NOMO-1 treated with DMSO at 0.1 percent for 48 hours (cell line): Measurements from ENCODE around the gene TCF20.

Experiments used
- DNase-seq: peaks from one replicate; lab custom pipeline; 2025; ENCODE audit not compliant: unreplicated experiment; lab: John Stamatoyannopoulos, UW

Gene TCF20

DNA sequence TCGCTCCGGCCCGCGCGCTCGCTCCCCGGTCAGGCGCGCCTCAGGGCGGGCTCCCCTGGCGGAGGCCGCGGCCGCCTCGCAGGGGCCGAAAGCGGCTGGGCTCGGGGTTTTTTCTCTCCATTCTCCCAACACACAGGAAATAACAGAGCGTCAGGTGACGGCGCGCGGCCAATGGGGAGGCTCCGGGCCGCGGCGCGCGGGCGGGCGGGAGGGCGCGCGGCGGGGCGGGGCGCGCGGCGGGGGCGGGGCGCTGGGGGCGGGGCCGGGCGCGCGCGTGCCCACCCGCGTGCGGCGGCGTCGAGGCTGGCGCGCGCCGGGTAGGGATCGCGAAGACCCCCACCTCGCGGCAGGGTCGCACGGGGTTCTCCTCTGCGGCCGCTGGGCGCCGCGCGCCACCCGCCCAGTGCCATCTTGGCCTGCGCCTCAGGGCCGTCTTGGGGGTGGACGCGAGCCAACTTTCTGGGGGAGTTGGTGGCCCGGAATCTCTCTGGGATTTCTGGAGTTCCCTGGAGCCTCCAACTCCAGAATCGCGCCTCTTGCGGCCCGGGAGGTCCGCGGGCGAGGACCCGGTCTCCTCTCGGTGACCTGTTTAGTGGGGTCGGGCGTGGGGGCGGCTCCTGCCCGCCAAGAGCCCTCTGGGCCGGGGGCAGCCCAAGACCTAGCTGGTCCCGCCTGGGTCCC, at the start of gene TCF20:
Gene TCF20 (minus strand): TSS at position 144 of the 681 bp plus-strand sequence. CDS start 55,348 bp downstream, outside the sequence.
- peak; percentile 68 for DNase-seq

DNA sequence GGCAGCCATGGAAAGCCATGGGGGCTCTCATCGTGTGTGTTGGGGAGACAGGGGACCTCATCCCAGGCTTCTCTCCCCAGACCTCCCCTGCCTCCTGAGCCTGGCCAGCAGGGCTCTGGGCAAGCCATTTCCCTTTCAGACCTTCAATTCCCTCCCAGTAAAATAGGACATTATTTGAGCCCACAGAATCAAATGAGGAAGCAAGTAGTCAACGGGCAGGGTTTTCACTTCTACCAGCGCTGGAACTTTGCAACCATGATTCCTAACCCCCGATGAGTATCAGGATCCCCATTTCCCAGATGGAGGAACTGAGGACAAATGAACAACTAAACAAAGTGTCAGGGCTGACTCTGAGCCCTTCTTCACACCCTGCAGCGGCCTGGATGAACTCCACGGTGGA, 48.9 kb upstream of the TCF20 start:
- DNase-seq: peak; percentile 18

DNA sequence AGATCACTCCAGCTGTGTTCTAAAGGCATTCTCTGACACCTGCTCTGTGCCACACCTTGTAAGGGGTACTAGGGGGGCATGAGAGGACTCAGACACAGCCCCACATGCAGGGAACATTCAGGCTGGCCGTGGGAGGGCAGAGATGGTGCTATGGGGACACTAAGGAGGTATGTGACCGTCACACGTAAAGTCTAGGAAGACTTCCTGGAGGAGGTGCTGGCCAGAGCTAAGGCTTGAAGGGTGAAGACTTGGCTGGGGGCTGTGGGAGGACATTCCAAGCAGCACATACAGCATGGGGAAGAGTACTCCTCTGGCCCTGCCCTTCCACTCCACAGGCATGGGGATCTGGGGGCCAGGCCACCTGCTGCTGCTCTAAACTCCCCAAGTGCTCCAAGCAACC, 48.5 kb upstream of the TCF20 start:
- DNase-seq: no peak

DNA sequence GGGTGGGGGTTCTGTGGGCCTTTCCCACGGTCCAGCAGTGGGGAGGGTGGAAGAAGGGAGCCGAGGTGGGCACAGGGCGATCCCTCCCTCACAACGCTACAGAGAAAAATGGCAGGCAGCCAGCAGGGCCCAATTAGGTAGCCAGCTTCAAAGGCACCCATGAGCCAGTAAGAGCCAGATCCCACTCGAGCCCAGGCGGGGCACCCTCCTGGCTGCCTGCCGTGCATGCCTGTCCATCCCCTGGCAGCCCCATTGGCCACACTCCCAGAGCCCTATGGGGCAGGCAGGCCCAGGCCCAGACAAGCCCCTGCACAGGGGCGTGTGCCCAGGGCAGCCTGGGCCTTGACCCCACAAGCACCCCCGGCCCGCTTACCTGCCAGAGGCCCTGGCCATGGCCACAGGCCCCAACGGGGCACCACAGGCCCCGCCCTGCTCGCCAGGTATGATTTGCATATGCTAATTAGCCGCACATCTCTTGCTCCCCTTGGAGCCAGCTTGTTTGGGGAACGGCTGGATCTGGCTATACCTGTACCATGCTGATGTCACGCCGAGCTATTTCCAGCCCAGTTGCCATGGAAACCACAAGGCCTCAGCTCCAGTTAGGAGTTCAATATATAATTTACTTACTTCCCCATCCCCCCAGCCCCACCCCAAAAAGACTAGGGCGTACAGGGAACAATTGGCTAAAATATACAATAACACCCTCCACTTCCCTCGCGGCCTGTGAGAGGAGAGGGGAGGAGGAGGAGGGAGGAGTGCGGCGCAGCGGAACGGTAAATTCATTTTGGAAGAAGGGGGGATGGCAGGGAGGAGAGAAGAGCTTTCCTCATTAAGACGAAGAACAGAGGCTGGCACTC, 47.5 kb upstream of the TCF20 start:
- no peak for DNase-seq

DNA sequence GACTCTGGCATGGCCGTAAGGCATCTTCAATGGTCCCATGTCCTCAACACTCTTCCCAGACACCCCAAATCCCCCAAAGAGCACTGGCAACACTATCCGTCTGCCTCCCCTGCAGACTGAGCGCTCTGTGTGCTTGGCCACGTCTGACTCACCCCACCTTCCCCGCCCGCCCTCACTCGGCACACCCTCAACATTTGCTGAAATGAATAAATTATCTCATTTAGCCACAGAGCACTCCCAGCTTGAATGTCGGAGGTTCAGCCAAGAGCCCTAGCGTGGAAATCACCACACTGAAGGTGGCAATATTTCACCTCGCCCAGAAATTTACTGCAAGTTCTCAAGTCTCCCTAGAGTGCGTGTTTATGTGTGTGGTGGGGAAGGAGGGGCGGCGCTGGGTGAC, 46.6 kb upstream of the TCF20 start:
- DNase-seq: peak; percentile 11

DNA sequence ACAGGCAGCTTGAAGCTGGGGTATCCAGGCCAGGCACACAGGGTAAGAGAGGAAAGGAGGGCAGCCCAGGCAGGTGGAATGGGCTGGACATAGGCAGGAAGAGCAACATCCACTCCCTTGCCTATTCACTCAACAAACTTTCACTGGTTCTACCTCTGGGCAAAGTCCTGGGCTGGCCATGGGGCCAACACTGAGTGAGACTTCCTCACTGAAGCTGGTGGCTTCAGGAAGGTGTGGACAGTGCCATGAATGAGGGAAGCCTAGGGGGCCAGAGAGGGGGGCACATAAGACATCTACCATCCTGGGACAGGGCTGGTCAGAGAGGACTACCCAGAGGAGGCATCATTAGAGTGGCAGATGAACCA, 44.9 kb upstream of the TCF20 start:
- DNase-seq: no peak

DNA sequence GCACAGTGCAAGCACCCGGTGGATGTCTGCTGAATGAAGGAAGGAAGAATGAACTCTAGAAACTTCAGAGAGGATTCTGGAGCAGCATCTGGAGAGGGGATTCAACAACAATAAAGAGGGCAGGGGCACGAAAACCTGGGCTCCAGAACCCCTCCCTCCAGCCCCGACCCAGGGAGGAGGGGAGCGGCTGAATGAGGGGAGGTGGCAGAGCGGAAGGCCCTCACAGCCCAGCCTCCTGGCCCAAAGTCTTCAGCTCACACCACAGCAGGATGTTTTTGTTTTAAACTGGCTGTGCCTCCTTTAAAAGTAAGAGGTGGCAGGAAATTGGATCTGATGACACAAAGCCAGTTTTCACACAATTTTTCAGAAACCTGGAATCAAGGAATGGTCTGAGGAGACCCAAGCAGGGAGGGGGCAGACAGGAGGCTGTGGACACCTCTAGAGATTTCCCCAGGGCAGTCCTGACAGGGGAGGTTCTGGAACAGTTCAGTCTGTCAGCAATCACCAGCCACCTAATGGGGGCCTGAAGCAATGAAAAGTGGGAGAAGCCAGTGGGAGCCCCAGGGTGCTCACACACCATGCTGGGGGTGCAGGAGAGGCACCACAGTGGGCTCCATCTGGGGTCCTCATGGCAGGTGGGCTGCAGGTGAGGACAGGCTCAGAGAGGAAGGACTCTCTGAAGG, 44.4 kb upstream of the TCF20 start:
- DNase-seq: no peak

DNA sequence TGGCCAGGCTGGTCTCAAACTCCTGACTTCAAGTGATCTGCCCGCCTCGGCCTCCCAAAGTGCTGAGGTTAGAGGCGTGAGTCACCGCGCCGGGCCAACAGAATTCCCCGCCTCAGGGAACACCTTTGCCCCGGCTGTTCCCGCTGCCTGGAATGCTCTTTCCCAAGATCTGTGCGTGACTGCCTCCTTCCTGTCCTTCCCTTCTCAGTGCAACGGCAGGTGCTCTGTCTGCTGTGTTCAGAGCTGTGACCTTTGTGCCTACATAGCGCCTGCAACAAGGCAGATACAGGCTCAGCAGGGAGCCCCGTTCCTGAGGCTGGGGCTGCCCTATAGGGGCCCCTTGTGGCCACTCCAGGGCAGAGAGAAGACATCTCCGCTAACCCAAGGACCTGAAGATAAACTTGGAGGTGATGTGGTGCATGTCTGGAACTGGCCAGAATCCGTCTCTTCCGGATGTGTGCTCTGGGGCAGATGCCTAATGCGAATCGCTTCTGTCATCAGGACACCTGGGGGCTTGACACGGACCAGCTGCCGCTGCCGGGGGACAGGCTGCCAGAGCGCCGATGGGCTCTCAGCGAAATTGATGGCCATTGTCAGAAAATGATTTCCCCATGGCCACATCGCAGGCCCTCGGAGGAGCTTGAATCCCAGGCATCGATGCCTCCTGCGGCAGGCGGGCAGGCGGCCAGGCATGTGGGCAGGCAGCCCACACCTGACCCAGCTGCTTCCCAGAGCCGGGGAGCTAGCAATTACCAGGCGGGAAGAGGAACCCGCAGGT, 43.5 kb upstream of the TCF20 start:
- peak; percentile 56 for DNase-seq

DNA sequence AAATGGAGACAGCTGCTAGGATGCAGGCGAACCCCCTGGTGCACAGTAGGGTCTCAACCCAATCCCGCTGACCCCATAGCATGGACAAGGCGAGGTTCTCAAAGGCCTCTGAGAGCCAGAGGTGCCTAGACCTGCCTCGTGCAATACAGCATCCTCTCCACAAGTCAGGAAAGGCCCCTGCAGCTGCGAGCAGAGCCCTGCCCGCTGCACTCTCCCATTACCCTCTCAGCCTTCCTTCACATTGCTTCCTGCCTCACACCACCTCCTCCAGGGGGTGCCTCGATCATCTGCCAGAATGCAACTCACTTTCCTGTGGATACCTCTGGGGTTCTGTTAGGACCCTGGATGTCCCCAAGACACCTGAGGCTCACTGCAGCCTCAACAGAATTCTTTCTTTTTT, 42.8 kb upstream of the TCF20 start:
- no peak for DNase-seq

DNA sequence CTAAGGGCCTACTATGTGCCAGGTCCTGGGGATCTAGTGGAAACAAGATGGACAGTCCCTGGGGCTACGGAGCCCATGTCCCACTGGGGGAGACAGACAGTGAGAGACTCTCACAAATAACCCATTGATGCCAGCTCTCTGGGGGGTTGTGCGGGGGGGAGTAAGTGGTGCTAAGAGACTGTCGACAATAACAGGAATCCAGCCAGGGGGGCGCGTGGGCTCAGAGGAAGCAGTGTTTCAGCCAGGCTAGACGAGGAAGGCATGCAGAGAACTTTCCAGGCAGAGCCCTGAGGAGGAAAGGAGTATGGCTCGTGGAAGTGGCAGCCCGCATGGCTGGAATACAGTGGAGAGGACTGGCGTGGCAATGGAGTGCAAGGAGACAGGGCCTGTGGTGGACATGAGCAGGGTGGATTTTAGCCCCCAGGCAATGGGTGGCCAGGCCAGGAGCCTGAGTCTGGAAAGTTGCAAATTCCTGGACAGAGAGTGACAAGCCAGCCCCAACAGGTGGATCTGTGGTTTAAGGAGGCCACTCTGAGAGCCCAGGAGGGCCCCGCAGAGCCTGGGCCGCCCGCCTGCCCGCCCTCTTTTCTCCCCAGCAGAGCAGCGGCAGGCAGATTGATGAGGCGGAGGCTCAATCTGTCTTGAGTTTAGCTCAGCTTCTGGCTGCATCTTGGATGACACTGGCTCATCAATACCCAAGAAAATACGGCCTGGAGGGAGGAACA, 40.0 kb upstream of the TCF20 start:
- DNase-seq: no peak

DNA sequence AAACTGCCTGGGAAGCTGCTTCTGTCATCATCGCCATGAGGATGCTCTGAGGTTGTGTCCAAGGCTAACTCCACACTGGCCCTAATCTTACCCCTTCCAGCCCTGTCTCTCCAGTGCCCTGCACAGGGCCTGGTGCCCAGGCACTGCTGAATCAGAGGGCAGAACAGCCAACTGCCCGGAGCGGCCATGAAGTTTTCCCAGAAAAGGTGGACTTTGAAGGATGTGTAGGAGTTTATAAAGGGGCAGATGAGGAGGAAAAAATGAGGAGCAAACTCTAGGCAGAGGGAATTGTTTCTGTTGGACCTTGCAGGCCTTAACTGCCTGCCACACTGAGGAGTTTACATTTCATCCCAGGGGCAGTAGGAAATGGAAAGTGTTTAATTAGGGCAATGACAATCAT, 39.4 kb upstream of the TCF20 start:
- no peak for DNase-seq

DNA sequence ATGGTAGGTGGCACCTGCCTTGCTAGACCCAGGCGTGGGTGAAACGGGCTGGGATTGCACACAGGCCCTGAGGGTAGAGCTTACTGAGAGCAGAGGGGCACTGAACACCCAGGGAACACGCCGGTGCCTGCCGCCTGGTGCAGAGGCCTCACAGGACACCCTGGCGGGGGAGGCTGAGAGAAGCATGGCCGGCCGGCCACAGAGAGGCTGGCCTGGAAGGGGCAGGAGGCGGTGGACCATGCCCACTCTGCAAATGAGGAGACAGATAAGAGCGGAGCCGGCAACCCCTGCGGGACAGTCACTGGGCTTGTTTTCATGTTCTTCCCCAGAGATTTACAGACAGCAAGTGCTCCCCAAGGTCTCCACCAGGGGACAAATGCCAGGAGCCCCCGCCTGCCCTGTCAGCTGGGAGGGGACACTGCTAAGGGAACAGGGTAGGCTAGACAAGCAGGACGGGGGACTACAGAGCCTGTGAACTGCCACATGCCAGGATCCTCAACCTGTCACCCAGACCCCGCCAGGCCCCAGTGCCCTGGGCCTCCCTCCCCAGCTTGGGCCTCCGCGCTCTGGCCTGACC, 38.5 kb upstream of the TCF20 start:
- DNase-seq: no peak

DNA sequence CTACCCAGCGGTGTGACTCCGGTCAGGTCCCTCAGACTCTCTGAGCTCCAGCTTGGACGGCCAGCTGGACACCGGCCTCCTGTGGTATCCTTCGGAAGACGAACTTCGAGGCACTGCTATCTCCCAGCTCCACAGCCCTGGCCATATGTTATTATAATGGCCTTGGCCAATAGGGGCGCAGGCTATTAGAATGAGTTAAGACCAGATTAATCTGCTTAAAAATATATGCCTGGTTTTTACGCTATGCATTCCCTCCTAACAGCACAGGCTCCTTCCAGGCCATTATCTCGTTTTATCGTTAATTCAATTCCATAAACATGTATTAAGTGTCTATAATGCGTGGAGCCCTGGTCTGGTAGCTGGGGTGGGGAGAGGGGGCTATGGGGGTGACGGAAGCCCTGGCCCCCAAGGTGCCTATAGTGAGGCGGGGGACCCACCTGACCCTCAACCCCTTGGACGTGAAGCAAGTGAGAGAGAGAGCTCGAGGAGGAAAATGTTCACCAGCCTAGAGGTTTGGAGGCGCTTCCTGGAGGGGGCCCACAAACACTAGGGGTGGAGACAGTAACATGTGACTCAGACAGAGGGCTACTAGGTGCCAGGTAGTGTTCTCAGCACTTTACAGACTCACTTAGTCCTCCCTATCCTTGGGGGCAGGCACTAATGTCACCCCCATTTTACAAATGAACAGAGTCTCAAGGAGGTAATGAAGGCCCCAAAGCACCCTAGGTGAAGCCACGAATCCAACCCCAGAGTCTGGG, 37.5 kb upstream of the TCF20 start:
- no peak for DNase-seq

DNA sequence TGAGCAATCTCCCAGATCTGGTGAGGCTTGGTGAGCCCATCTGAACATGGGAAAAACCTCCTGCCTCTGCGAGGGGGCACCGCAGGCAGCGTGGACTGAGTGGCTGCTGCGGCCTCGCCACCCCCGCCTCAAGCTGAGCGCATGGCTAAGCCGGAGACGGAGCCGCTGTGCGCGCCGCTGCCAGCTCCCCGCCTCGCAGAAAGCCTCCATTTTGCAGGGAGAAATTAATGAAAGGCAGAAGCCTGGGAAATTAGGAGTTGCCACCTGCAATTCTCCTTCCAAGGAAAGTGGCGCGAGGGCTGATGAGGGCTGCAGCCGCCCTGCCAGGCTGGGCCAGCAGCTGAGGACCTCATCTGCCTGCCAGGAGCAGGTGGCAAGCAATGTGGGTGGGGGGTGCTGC, 35.6 kb upstream of the TCF20 start:
- DNase-seq: no peak

DNA sequence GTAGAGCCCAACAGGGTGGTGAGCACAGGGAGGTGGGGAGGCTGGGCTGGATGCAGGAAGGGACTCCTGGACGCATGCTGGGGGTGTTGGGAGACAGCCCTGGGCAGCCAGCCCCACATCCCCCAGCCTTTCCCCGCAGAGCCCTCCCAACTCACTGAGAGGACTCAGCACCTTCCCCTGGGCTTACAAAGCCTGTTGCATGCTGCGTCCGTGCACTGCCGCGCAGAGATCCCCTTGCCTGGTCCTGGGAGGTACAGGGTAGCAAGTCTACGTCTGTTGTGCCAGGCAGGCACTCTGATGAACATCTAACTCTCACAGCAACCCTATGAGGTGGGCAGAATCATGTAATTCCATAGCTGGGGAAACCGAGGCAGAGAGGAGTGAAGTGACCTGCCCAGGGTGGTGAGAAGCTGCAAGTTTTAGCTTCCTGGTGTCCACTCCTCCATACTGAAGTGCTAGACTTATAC, 33.9 kb upstream of the TCF20 start:
- no peak for DNase-seq

DNA sequence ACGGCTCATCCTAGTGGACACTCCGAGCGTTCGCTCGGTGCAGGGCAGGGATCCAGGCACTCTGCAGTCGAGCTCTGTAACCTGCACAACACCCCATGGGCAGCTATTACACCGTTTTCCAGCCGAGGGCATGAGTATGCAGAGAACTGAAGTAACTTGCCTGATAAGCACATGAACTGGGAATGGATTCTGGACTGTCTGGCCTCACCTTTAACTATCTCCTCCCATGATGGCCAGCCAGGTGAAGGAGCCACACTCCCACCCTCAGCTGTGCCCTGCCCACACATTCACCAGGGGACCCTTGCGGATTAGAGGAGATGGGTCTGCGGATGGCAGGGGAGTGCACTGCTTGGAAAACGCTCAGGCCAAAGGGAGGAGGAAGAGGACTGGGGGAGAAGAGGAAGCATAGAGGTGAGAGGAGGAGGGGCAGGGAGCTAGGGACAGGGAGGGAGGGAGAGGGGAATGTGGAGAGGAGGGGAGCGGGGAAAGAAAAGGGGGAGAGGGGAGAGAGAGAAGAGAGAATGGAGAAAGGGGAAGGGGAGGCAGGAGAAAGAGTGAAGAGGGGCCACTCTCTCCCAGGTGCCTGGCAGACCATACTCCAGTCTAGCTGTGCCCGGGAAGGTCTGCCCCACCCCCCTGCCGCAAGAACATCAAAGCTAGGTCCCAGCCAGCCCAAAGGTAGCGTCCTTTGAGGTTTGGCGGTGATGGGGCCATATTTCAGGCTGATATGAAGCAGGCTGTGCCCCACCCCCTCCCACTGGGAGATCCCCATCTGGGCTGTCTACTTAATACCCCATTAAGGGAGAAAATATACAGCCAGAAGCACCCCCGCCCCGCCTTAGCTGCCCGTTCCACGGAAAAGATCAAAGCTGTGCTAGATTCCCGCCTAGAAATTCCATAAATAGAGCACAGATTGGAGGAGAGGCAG, 33.2 kb upstream of the TCF20 start:
- no peak for DNase-seq

DNA sequence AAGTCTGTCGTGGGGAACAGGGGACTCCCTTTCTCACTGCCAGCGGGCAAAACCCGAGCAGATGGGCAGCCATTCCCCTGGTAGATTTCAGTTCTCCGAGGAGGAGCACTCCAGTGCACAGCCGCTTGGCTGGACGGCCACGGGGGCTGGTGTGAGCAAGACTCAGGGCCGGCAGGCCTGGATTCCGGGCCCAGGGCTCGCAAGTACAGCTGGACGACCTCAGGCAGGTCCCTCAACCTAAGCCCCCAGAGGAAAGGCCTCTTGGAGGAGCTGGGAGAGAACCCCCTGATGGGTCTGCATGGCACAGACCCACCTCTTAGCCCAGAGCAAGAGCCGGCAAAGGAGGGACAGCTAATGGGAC, 31.3 kb upstream of the TCF20 start:
- DNase-seq: no peak

DNA sequence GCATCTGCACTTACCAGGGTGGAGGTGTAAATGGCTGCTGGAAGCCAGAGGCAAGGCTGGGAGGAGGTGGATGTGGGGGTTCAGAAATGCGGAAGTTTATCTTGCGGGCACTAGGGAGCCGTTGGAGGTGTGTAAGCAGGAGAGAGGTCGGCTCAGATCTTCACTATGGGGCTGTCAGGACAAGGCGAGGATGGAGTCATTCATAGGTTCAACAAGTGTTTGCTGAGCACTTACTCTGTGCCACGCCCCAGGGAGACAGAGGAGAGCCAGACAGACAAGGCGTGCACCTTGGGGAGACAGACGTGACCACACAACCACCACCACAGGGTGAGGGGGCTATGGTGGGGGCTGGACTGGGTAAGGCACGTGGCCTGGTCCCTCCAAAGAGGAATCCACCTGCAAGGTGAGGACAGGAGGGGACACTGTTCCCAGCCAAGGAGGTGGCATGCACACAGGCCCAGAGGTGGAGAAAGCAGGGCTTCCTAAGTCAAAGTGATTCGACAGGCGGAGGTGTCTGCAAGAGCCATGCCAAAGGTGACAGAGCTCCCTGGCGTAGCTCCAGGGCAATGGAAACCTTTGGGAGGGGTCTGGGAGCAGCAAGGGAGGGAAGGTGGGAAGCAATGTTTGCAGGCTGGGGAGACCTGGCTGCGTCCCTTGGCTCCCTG, 30.8 kb upstream of the TCF20 start:
- DNase-seq: no peak
